ENCODE measurements around the gene MAGI2.

The MAGI2 gene

GRCh38 chr7:78184299-78184698 is 1269.2 kb downstream of the MAGI2 start:
- no peak for DNase-seq (ENCODE audit: low read depth, low spot score)

GRCh38 chr7:78179827-78180477 is 1273.5 kb downstream of the MAGI2 start:
- DNase-seq (ENCODE audit: low read depth, low spot score) = no peak

GRCh38 chr7:78179211-78179610 is 1274.3 kb downstream of the MAGI2 start:
- no peak for DNase-seq (ENCODE audit: low read depth, low spot score)

GRCh38 chr7:78178319-78178718 is 1275.1 kb downstream of the MAGI2 start:
- no peak for DNase-seq (ENCODE audit: low read depth, low spot score)

- DNase-seq (ENCODE audit: low read depth, low spot score) = no peak
Observed at GRCh38 chr7:78176171-78176570, 1277.3 kb downstream of the MAGI2 start.

GRCh38 chr7:78175330-78176100 is 1278.0 kb downstream of the MAGI2 start:
- no peak for DNase-seq (ENCODE audit: low read depth, low spot score)

GRCh38 chr7:78173666-78174065 is 1279.8 kb downstream of the MAGI2 start:
- DNase-seq (ENCODE audit: low read depth, low spot score) = no peak

GRCh38 chr7:78172933-78173591 is 1280.4 kb downstream of the MAGI2 start:
- no peak for DNase-seq (ENCODE audit: low read depth, low spot score)

- no peak for DNase-seq (ENCODE audit: low read depth, low spot score)
Observed at GRCh38 chr7:78172267-78172757, 1281.2 kb downstream of the MAGI2 start.

GRCh38 chr7:78171398-78171797 is 1282.1 kb downstream of the MAGI2 start:
- DNase-seq (ENCODE audit: low read depth, low spot score) = no peak

- DNase-seq (ENCODE audit: low read depth, low spot score) = no peak
Observed at GRCh38 chr7:78170815-78171214, 1282.7 kb downstream of the MAGI2 start.

GRCh38 chr7:78169992-78170391 is 1283.5 kb downstream of the MAGI2 start:
- no peak for DNase-seq (ENCODE audit: low read depth, low spot score)

GRCh38 chr7:78168865-78169264 is 1284.6 kb downstream of the MAGI2 start:
- no peak for DNase-seq (ENCODE audit: low read depth, low spot score)

- no peak for DNase-seq (ENCODE audit: low read depth, low spot score)
Observed at GRCh38 chr7:78167860-78168259, 1285.6 kb downstream of the MAGI2 start.

GRCh38 chr7:78165854-78166253 is 1287.6 kb downstream of the MAGI2 start:
- no peak for DNase-seq (ENCODE audit: low read depth, low spot score)

- no peak for DNase-seq (ENCODE audit: low read depth, low spot score)
Observed at GRCh38 chr7:78165454-78165853, 1288.0 kb downstream of the MAGI2 start.

GRCh38 chr7:78164459-78164858 is 1289.0 kb downstream of the MAGI2 start:
- no peak for DNase-seq (ENCODE audit: low read depth, low spot score)

GRCh38 chr7:78161781-78162180 is 1291.7 kb downstream of the MAGI2 start:
- no peak for DNase-seq (ENCODE audit: low read depth, low spot score)

- DNase-seq (ENCODE audit: low read depth, low spot score) = no peak
Observed at GRCh38 chr7:78159545-78159944, 1293.9 kb downstream of the MAGI2 start.

GRCh38 chr7:78153285-78153684 is 1300.2 kb downstream of the MAGI2 start:
- no peak for DNase-seq (ENCODE audit: low read depth, low spot score)

GRCh38 chr7:78151229-78151628 is 1302.2 kb downstream of the MAGI2 start:
- no peak for DNase-seq (ENCODE audit: low read depth, low spot score)

GRCh38 chr7:78149787-78150186 is 1303.7 kb downstream of the MAGI2 start:
- no peak for DNase-seq (ENCODE audit: low read depth, low spot score)
